ENCODE data around the gene MMP12. TPM values are rescaled to one million over a fixed set of nuclear protein-coding genes. Genes with fewer than 3 reads are reported as not detected.
A peak's percentile ranks its signal among the peaks of the same experiment; 100 is the strongest.

MMP12 gene
- polyA plus RNA-seq, 1 of the 3 experiments (the other 2 are of a cell fraction): 2.0 TPM

GRCh38 chr11:102868339-102868738 is 6.4 kb downstream of the MMP12 start:
- Histone ChIP-seq H3K36me3 (replicated peaks in 1 of 2; ENCODE audit: control insufficient read depth in 1 of 2, insufficient read depth in 2 of 2, low read length in 1 of 2) (no peaks in the 10 kb centered on the region), H3K27me3 (ENCODE audit: insufficient read depth) (no peaks in the 10 kb centered on the region), H3K4me2 (no peak overlapping the region), H3K79me2 (ENCODE audit: insufficient read depth) (no peaks in the 10 kb centered on the region), H3F3A (replicated peaks; ENCODE audit: insufficient read depth) (no peaks in the 10 kb centered on the region), H2AFZ (ENCODE audit: low read depth) (no peak overlapping the region), H4K20me1 (ENCODE audit: insufficient read depth) (no peaks in the 10 kb centered on the region), H3K9me2 (no peaks in the 10 kb centered on the region; the same call in 1 of the 2 replicates), H3K4me1 (ENCODE audit: control insufficient read depth in 1 of 2, insufficient read depth in 2 of 2, low read depth in 1 of 2, low read length in 1 of 2) (no peaks in the 10 kb centered on the region), H3K9me3 (no peaks in the 10 kb centered on the region), H3K27ac (ENCODE audit: low read depth in 2 of 2, low read length in 1 of 2) (peak overlapping the region in 1 of 2 experiments; percentile 19; a peak in 2 of 4 replicates), H3K9ac (no peak overlapping the region), H3K4me3 (ENCODE audit: low read depth in 2 of 2, low read length in 1 of 2) (no peak overlapping the region)
- DNase-seq: no peak
- POLR2A ChIA-PET: no interaction called here
- WGBS (ENCODE audit: low lambda C conversion rate): 20% methylated on average over 3 of the region's 3 CpGs
- peak; percentile 63; the same call in 1 of the 2 replicates for TF ChIP-seq MEF2A (IDR thresholded peaks at IDR 0.05; ENCODE audit: borderline replicate concordance, low read depth)
- TF ChIP-seq SMC3 (IDR thresholded peaks at IDR 0.05; ENCODE audit: low read depth, low read length): no peak
- TF ChIP-seq MXI1 (IDR thresholded peaks at IDR 0.05; ENCODE audit: low read depth, low read length): no peak
- no peak for TF ChIP-seq CHD2 (IDR thresholded peaks at IDR 0.05; ENCODE audit: low read length, partially characterized antibody)
- no peak for TF ChIP-seq RCOR1 (IDR thresholded peaks at IDR 0.05; ENCODE audit: low read length)
- CTCF ChIA-PET: interaction anchor here (1.0 kb wide), 1 partner anchor 10 kb away, joined by 3 read pairs; no protein-coding TSS in a partner anchor

- WGBS (ENCODE audit: low lambda C conversion rate): 33% methylated on average over 1 of the region's 1 CpG
- CTCF ChIA-PET: interaction anchor here (1.0 to 1.3 kb wide), 3 partner anchors 8 to 76 kb away, joined by 3 read pairs; no protein-coding TSS in a partner anchor
- no peaks in the 10 kb centered on the region for H3F3A ChIP-seq (replicated peaks; ENCODE audit: insufficient read depth)
These were observed 10.1 kb downstream of the MMP12 start for GRCh38 chr11:102864724-102865123.

More at GRCh38 chr11:102864724-102865123, 10.1 kb downstream of the MMP12 start:
- no peaks in the 10 kb centered on the region for H3K79me2 ChIP-seq (ENCODE audit: insufficient read depth)
- no peaks in the 10 kb centered on the region for H3K4me1 ChIP-seq (ENCODE audit: control insufficient read depth in 1 of 2, insufficient read depth in 2 of 2, low read depth in 1 of 2, low read length in 1 of 2)
- POLR2A ChIA-PET: no interaction called here
- no peak overlapping the region for H2AFZ ChIP-seq (ENCODE audit: low read depth)
- no peak overlapping the region for H3K27ac ChIP-seq (ENCODE audit: low read depth in 2 of 2, low read length in 1 of 2)
- H3K36me3 ChIP-seq (replicated peaks in 1 of 2; ENCODE audit: control insufficient read depth in 1 of 2, insufficient read depth in 2 of 2, low read length in 1 of 2): no peaks in the 10 kb centered on the region
- H3K9me2 ChIP-seq: no peaks in the 10 kb centered on the region; the same call in 1 of the 2 replicates
- no peak for DNase-seq
- no peak overlapping the region for H3K4me2 ChIP-seq
- no peaks in the 10 kb centered on the region for H3K9me3 ChIP-seq
- H3K9ac ChIP-seq: no peak overlapping the region
- TF ChIP-seq USF2 (IDR thresholded peaks at IDR 0.05; ENCODE audit: borderline replicate concordance, low read depth, low read length): no peak
- no peak for TF ChIP-seq FOSL2 (IDR thresholded peaks at IDR 0.05; ENCODE audit: borderline replicate concordance, low read depth)
- no peak for TF ChIP-seq CHD2 (IDR thresholded peaks at IDR 0.05; ENCODE audit: low read length, partially characterized antibody)
- no peak for TF ChIP-seq CTCF (IDR thresholded peaks at IDR 0.05)
- TF ChIP-seq TCF12 (IDR thresholded peaks at IDR 0.05): no peak
- TF ChIP-seq REST (IDR thresholded peaks at IDR 0.05; ENCODE audit: low read depth, low read length): no peak
- no peak for TF ChIP-seq MAX (IDR thresholded peaks at IDR 0.05; ENCODE audit: low read depth)
- no peak for TF ChIP-seq GATA2 (CRISPR knock-in tag; IDR thresholded peaks at IDR 0.05)
- TF ChIP-seq FOXJ3 (CRISPR knock-in tag; IDR thresholded peaks at IDR 0.05): no peak
- no peak for TF ChIP-seq EP300 (IDR thresholded peaks at IDR 0.05; ENCODE audit: borderline replicate concordance in 1 of 2, low read depth in 1 of 2, low read length in 1 of 2)
- no peak for TF ChIP-seq ZBTB33 (IDR thresholded peaks at IDR 0.05; ENCODE audit: borderline replicate concordance, low read depth)
- no peak for TF ChIP-seq JUND (IDR thresholded peaks at IDR 0.05)
- no peak for TF ChIP-seq IRF3 (IDR thresholded peaks at IDR 0.05; ENCODE audit: low read depth, low read length)
- no peaks in the 10 kb centered on the region for H3K27me3 ChIP-seq (ENCODE audit: insufficient read depth)
- no peaks in the 10 kb centered on the region for H4K20me1 ChIP-seq (ENCODE audit: insufficient read depth)
- H3K4me3 ChIP-seq (ENCODE audit: low read depth in 2 of 2, low read length in 1 of 2): no peak overlapping the region

All from SK-N-SH (cell line).